ENCODE results near the gene PPP1R12B. TPM values are rescaled to one million over a fixed set of nuclear protein-coding genes. Genes with fewer than 3 reads are reported as not detected.
"Not testable (repeated sequence)": the region's sequence is repeated elsewhere in the genome, so short reads cannot be mapped to it uniquely, and the experiment has no call there.

The PPP1R12B gene
- total RNA-seq, 1 experiment from 2014 or later = 21.2 TPM

DNA sequence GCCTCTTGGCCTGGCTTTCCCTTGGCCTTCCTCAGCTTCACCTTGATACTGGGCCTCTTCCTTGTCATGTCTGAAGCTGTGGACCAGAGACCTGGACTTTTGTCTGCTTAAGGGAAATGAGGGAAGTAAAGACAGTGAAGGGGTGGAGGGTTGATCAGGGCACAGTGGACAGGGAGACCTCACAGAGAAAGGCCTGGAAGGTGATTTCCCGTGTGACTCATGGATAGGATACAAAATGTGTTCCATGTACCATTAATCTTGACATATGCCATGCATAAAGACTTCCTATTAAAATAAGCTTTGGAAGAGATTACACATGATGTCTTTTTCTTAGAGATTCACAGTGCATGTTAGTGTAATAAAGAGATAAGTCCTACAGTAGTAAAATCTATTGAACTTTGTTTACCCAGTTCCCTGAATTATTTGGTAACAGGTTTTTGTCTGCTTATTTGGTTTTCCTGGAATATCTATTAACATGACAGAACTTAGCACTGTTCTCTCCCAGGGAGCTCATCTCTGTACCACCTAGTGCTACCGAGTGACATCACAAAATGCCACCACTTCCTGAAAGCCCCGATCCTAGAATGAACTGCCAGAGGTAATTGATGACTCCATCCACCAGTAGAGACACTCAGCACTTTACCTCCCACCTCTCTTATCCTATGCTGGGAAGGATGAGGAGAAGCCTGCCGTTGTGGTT, 29.0 kb upstream of the PPP1R12B start:
- no peak overlapping the region for H3K27ac ChIP-seq
- no peak for DNase-seq
- 0 out of 2 replicates have a peak, but pooled peaks cover 3% of the 10 kb centered on the region for H3K9me3 ChIP-seq (replicated peaks)
- peaks cover 7% of the 10 kb centered on the region; the same call in 1 of the 2 replicates for H3K4me1 ChIP-seq
- H3K4me3 ChIP-seq = no peak overlapping the region
- peaks cover 5% of the 10 kb centered on the region; the same call in 1 of the 2 replicates for H3K27me3 ChIP-seq
- H3K36me3 ChIP-seq = no peaks in the 10 kb centered on the region

DNA sequence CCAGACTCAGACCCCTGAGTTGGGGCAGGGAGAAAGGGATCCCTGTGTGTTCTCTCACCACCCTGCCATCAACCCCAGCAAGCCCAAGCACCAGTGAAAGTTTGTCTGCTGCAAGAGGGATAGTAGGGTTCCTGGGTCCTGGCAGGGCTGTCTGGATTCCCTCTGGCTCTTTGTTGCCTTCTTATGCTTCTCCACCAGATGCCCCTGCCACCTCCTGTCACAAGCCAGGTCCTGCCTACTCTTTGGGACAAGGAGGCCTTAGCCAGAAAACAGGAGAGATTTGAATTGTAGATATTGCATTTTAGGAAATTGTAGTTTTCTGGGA, 28.5 kb upstream of the PPP1R12B start:
- no peak overlapping the region for H3K27ac ChIP-seq
- DNase-seq = no peak
- H3K36me3 ChIP-seq = no peaks in the 10 kb centered on the region
- 0 out of 2 replicates have a peak, but pooled peaks cover 3% of the 10 kb centered on the region for H3K9me3 ChIP-seq (replicated peaks)
- H3K4me3 ChIP-seq = no peak overlapping the region
- H3K4me1 ChIP-seq = peaks cover 7% of the 10 kb centered on the region; the same call in 1 of the 2 replicates
- peaks cover 5% of the 10 kb centered on the region; the same call in 1 of the 2 replicates for H3K27me3 ChIP-seq

DNA sequence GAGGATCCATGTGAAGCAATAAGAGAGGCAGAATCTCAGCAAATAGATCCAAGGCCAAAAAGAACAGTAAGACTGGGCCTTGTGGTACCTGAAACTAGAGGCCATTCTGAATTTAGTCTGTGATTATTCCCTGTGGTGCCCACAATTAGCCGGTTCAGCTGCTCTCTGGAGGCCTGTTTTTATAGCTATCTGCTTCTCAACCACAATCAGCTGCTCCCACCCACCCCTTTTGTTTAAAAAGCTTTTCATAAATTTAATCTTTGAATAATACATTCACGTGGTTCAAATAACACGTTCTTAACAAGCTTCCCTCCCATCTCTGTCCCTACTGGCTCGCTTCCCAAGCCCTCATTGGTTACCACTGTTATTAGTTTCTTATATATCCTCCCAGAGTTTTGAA, 24.8 kb upstream of the PPP1R12B start:
- no peak overlapping the region for H3K4me3 ChIP-seq
- H3K36me3 ChIP-seq = no peaks in the 10 kb centered on the region
- peaks cover 7% of the 10 kb centered on the region; the same call in 1 of the 2 replicates for H3K4me1 ChIP-seq
- DNase-seq = no peak
- no peak overlapping the region for H3K27ac ChIP-seq
- H3K27me3 ChIP-seq = peaks cover 5% of the 10 kb centered on the region; the same call in 1 of the 2 replicates
- H3K9me3 ChIP-seq (replicated peaks) = 0 out of 2 replicates have a peak, but pooled peaks cover 3% of the 10 kb centered on the region

DNA sequence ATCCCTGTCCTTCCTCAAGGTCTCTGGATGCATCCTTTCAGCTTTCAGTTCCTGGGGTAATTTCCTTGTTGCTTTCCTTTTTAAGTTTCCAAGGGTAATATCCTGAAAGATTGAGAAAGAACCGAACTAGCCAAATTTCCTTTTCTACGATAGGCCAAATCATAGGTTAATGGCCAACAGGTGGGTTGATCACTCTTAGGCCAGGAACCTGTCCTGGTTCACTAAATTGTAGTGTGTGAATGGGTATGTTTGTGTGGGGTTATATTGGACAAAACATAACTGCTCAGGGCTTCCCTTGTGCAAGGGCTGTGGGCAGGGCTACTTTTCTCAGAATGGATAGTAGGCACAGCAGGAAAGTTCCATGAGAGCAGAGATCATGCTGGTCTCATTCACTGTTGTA, 23.9 kb upstream of the PPP1R12B start:
- no peak for DNase-seq
- Histone ChIP-seq H3K4me1 (peaks cover 7% of the 10 kb centered on the region; the same call in 1 of the 2 replicates), H3K4me3 (no peak overlapping the region), H3K9me3 (replicated peaks) (0 out of 2 replicates have a peak, but pooled peaks cover 3% of the 10 kb centered on the region), H3K27me3 (peaks cover 5% of the 10 kb centered on the region; the same call in 1 of the 2 replicates), H3K27ac (no peak overlapping the region), H3K36me3 (peaks cover 3% of the 10 kb centered on the region; the same call in 1 of the 2 replicates)

- peaks cover 51% of the 10 kb centered on the region for H3K36me3 ChIP-seq
- no peaks in the 10 kb centered on the region for H3K9me3 ChIP-seq (replicated peaks)
- no peak overlapping the region for H3K27ac ChIP-seq
- H3K27me3 ChIP-seq = no peaks in the 10 kb centered on the region
- DNase-seq = no peak
- H3K4me1 ChIP-seq = no peaks in the 10 kb centered on the region
- H3K4me3 ChIP-seq = no peak overlapping the region
These were observed 18.6 kb upstream of the PPP1R12B start for GRCh38 chr1:202329891-202330290.

GRCh38 chr1:202333861-202334260, 14.6 kb upstream of the PPP1R12B start:
- no peak overlapping the region for H3K4me3 ChIP-seq
- peaks cover 80% of the 10 kb centered on the region for H3K36me3 ChIP-seq

DNA sequence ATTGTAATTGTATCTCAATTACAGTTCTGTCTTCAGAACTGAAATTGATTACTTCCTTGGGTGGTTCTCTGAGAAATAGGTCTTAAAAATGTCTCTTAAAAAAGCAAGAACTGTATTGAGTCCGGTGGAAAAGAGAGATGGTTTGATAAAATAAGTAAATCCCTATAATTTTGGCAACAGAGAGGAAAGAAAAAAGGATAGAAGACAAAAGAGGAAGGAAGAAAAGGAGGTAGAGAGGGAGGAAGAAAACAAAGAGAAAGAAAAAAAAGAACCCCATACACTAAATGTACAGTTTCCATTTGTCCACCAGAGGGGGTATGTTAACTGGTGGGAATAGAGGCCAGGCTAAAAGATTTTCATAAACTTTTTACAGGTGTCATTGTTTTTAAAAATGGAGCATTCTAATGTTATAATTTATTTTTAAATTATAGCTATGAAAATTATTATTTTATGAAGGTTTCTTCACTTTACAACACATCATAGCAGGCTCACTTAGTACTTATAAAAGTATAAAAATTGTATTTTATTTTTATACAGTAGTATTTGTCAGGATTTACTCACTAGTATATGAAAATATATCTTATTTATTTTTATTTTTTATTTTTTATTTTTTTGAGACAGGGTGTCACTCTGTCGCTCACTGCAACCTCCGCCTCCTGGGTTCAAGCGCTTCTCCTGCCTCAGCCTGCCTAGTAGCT, 4.7 kb upstream of the PPP1R12B start:
- Histone ChIP-seq H3K4me1 (0 out of 2 replicates have a peak, but pooled peaks cover 5% of the 10 kb centered on the region), H3K27me3 (no peaks in the 10 kb centered on the region), H3K27ac (no peak overlapping the region), H3K36me3 (peaks cover 2% of the 10 kb centered on the region; the same call in 1 of the 2 replicates), H3K9me3 (replicated peaks) (no peaks in the 10 kb centered on the region), H3K4me3 (no peak overlapping the region)
- DNase-seq = peak in 1 of 2 experiments; percentile 77

More at GRCh38 chr1:202333861-202334260, 14.6 kb upstream of the PPP1R12B start:
- H3K27ac ChIP-seq = no peak overlapping the region
- no peaks in the 10 kb centered on the region for H3K27me3 ChIP-seq
- no peak for DNase-seq
- H3K4me1 ChIP-seq = no peaks in the 10 kb centered on the region
- no peaks in the 10 kb centered on the region for H3K9me3 ChIP-seq (replicated peaks)

DNA sequence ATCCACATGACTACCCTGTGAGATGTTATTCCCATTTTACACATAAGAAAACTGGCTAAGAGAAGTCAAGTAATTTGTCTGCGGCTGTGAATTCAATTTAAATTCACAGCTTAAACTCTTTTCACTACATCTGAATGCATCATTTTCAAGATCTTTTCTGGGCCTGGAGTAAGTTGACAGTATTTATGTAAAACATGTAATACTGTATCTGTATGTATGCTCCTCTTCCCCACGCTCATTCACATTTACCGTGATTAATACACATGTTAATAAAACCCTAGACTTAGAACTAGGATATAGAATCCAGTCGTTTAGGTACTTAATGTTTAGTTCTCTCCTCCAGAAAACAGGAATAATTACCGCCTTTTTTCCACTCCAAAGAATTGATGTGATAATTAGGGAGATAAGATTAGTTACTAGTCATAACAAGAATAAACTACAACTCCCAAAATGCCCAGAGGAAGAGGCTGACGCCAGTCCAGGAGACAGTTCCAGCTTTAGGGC, 442 bp upstream of the PPP1R12B start:
- H3K4me3 ChIP-seq = peak overlapping the region; percentile 81

DNA sequence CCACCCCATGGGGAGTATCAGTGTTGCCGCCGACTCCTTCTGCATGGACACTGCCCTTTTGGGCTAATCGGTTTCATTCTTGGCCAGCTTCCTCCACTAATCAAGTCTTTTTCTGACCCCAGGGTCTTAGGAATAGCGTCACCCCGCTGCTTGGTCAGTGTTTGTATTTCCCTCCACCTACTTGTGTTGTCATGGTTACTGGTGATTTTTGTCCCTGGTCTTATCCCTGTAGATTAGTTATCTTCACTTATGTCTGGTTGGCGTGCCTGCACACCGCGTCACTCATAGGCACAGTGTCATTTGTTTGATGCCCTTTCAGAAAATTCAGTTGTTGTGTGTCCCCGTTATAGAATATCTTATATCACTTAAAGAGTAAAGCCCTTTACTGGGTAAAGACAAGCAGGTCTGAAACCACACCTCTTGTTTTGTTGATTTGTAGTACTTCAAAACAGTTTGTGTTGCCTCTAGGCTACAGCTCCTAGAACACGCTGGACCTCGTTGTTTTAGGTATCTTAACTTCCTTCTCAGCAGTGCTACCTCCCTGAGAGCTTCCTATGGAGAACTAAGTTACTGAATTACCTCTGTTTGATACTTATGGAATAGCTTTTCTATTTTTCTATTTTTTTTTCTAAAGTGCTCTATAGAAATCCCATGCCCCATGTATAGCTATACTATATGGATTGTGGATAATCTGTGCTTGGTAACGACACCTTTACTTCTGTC, 868 bp downstream of the PPP1R12B start:
- DNase-seq = peak in 1 of 2 experiments; percentile 27
- Histone ChIP-seq H3K27me3 (no peaks in the 10 kb centered on the region), H3K27ac (peak overlapping the region; percentile 64), H3K4me1 (0 out of 2 replicates have a peak, but pooled peaks cover 5% of the 10 kb centered on the region), H3K4me3 (peak overlapping the region; percentile 81), H3K36me3 (no peaks in the 10 kb centered on the region), H3K9me3 (replicated peaks) (no peaks in the 10 kb centered on the region)

More for the DNA sequence above, 442 bp upstream of the PPP1R12B start:
- DNase-seq = no peak
- Histone ChIP-seq H3K27me3 (no peaks in the 10 kb centered on the region), H3K9me3 (replicated peaks) (no peaks in the 10 kb centered on the region), H3K4me1 (0 out of 2 replicates have a peak, but pooled peaks cover 5% of the 10 kb centered on the region), H3K27ac (no peak overlapping the region), H3K36me3 (no peaks in the 10 kb centered on the region)

DNA sequence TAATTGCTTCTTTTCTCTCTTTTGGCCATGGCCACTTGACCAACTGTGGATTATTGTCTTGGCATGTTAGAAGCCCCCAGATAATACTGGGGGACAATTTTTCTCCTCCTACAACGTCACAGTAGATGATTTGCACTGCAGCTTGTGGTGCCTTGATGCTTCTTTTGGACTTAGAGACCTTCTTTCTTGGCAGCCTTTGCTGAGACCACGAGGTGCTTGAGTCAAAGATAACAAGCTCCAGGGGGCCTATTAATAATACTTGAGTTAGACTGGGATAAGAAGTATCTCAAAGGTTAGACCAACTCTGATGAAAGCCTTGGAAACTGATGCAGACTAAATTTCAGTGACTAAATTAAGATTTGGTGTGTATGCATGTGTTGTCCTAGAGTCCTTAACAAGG, 3.2 kb downstream of the PPP1R12B start:
- Histone ChIP-seq H3K4me3 (no peak overlapping the region), H3K9me3 (replicated peaks) (no peaks in the 10 kb centered on the region)
- DNase-seq = no peak

DNA sequence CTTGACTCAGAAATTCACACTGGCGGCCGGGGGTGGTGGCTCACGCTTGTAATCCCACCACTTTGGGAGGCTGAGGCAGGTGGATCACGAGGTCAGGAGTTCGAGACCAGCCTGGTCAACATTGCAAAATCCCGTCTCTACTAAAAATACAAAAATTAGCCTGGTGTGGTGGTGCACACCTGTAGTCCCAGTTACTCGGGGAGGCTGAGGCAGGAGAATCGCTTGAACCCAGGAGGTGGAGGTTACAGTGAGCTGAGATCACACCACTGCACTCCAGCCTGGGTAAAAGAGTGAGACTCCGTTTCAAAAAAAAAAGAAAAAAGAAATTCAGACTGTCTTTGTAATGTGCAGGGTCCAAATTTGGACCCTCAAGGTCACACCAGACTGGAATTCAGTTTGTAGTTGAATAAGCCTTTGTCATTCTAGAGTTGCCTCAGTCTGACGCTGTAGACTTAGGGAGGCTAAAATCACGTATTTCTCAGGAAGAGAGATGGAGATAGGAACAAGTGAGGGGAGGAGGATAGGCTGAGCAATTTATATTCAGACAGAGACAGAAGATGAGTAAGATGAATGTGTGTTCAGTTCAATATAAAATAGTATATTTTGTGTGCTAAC, 4.2 kb downstream of the PPP1R12B start:
- DNase-seq; H3K9me3 ChIP-seq (replicated peaks); H3K4me3 ChIP-seq; H3K27me3 ChIP-seq; H3K36me3 ChIP-seq; H3K27ac ChIP-seq; H3K4me1 ChIP-seq: not testable (repeated sequence)

More for the DNA sequence above, 3.2 kb downstream of the PPP1R12B start:
- Histone ChIP-seq H3K36me3 (no peaks in the 10 kb centered on the region), H3K27ac (no peak overlapping the region), H3K4me1 (0 out of 2 replicates have a peak, but pooled peaks cover 5% of the 10 kb centered on the region), H3K27me3 (no peaks in the 10 kb centered on the region)

GRCh38 chr1:202355944-202356553, 7.5 kb downstream of the PPP1R12B start:
- Histone ChIP-seq H3K9me3 (replicated peaks) (no peaks in the 10 kb centered on the region), H3K27ac (no peak overlapping the region), H3K4me3 (no peak overlapping the region), H3K4me1 (no peaks in the 10 kb centered on the region), H3K36me3 (no peaks in the 10 kb centered on the region), H3K27me3 (no peaks in the 10 kb centered on the region)
- no peak for DNase-seq

GRCh38 chr1:202357506-202357905, 9.0 kb downstream of the PPP1R12B start:
- no peak overlapping the region for H3K4me3 ChIP-seq
- no peak overlapping the region for H3K27ac ChIP-seq
- H3K27me3 ChIP-seq = no peaks in the 10 kb centered on the region
- no peaks in the 10 kb centered on the region for H3K4me1 ChIP-seq
- H3K9me3 ChIP-seq (replicated peaks) = no peaks in the 10 kb centered on the region
- H3K36me3 ChIP-seq = no peaks in the 10 kb centered on the region
- no peak for DNase-seq

DNA sequence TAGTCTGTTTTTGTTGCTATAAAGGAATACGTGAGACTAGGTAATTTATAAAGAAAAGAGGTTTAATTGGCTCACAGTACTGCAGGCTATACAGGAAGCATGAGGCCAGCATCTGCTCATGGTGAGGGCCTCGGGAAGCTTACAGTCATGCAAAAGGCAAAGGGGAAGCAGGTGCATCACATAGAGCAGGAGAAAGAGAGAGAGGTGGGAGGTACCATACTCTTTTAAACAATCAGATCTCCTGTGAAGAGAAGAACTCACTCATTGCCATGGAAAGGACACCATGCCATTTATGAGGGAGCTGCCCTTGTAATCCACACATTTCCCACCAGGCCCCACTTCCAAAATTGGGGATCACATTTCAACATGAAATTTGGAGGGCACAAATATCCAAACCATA, 12.7 kb downstream of the PPP1R12B start:
- no peaks in the 10 kb centered on the region for H3K9me3 ChIP-seq (replicated peaks)
- no peaks in the 10 kb centered on the region for H3K36me3 ChIP-seq
- H3K4me1 ChIP-seq = no peaks in the 10 kb centered on the region
- H3K27me3 ChIP-seq = no peaks in the 10 kb centered on the region
- H3K27ac ChIP-seq = no peak overlapping the region
- DNase-seq = no peak
- H3K4me3 ChIP-seq = no peak overlapping the region
